DMS 273 treated with DMSO at 0.1 percent for 48 hours (cell line): ENCODE results near the gene GNB1L.

Experiments
- DNase-seq: peaks from one replicate; lab custom pipeline; 2025; lab: John Stamatoyannopoulos, UW

Gene GNB1L

GRCh38 chr22:19807914-19808872 lies 46.5 kb downstream of the GNB1L start:
- no peak for DNase-seq

GRCh38 chr22:19807161-19807913 lies 47.3 kb downstream of the GNB1L start:
- DNase-seq, result no peak

- DNase-seq, result no peak
Measured at GRCh38 chr22:19806213-19807160, 48.2 kb downstream of the GNB1L start.

DNA sequence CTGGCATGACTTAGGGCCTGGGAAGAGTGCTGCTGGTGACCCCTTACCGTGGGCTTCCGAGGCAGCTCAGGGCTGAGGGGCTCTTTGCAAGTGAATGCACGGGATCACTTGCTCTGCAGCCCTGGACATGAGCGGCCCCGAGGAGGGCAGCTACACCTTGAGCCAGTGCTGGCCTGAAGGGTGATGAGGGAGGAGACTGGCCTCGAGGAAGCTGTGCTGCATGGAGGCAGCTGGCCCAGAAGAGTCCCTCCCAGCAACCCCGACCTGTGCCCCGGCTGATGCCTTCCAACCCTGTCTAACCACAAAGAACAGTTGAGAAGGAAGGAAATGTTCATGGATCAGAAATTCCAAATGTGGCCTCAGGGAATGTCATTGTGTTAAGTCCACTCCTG lies 48.9 kb downstream of the GNB1L start:
- no peak for DNase-seq

GRCh38 chr22:19803736-19804267 lies 50.9 kb downstream of the GNB1L start:
- DNase-seq, result no peak

GRCh38 chr22:19802894-19803735 lies 51.6 kb downstream of the GNB1L start:
- no peak for DNase-seq

DNA sequence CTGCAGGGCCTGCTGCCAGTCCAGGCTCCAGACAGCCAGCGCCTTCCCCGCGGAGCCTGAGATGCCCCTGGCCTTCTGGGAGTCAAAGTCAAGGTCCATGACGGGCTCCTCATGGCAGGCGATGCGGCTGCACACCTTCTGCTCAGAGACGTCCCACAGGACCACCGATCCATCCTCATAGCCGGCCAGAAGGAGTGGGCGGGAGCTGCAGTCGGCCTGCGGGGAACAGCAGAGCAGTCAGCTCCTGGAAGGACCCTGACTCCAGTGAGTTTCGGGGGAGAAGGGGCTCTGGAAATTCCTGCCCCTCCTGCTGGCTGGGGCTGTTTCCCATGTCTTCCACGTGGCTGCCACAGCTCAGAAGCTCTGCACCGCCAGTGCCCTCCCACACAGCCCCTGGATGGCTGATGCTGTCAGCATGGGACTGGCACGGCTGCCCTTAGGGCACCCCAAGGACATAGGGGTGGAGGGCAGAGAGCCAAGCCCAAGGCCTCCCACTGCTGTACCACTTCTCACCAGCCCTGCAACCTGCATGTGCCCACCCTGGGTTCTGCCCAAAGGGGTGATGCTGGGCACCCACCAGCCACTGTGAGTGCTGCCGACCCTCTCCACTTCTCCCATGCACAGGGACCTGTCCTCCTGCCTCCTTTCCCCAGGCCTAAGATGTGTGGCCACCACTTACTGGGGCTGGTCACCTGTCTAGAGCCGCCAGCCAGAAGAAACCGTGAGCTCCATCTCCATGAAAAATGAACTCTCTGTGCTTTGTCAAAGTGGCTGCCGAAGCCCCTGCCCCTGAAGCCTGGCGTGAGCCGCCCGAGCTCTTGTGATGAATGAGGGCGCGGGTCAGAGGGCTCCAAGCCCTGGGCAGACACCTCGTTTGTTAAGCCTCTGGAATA lies 52.4 kb downstream of the GNB1L start:
- DNase-seq, result no peak

DNA sequence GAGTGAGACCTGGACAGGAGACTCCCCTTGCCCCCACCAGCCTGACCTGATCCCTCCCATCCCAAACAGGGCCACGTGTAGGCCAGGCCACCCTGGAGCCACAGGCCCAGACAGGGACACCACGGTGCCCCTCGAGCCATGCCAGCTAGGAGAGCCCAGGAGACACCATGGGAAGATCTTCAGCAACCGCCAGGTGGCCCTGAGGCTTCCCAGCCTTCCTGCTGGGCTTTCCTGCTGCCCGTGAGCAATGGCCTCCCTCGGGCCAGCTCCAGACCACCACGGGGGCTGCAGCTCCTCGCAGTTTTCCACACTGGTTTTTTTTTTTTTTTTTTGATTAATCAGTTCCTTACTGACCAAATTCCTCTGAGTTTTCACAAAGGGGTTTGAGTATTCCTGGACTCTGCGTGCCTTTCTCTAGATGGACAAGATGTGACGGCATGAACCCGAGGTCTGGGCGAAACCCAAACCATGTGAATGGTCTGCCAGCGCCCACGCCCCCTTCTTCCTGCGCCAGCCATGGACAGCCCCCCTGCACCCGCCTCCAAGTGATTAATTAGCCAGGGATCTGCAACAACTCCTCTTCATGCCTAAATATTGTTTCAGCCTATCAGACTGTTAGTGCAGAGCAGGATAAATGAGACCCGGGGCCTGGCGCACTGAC lies 53.2 kb downstream of the GNB1L start:
- no peak for DNase-seq

DNA sequence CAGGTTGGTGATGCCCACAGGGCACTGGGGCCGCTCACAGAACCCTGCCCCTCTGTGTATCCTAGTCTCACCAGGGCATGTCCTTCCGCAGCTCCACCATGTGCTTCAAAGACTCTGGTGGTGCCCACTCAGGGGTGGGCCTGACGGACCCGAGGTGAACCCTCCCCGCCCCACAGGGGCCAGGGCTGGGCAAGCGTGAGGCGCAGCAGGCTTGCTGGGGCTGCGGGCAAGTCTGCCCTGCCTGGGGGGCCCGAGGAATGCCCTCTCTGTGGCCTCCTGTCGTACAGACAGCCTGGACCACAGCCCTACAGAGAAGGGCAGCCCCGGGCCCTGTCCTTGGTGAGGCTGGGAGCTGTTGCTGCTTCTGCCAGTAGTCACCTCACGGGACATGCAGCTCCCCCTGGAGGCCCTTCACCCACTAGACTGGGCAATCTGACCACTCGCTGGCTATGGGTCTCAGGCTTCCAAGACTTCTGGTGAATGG lies 53.9 kb downstream of the GNB1L start:
- no peak for DNase-seq

DNA sequence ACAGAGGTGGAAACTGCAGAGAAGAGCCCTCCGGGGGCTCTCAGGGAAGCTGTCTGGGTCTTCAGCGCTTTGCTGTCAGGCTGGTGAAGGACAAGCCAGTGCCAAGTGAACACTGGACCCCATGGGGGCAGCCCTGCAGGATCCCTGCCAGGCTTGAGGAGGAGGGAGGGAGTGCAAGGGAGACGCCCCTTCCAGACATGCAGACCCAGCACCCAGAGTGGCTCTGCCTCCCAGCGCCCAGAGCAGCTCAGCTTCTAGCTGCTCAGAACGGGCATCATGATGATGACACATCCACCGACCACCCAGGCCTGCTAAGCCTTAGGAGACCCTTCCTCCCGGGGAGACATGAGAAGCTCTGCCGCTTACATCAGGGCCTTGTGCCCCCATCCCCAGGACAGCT lies 54.4 kb downstream of the GNB1L start:
- no peak for DNase-seq

DNA sequence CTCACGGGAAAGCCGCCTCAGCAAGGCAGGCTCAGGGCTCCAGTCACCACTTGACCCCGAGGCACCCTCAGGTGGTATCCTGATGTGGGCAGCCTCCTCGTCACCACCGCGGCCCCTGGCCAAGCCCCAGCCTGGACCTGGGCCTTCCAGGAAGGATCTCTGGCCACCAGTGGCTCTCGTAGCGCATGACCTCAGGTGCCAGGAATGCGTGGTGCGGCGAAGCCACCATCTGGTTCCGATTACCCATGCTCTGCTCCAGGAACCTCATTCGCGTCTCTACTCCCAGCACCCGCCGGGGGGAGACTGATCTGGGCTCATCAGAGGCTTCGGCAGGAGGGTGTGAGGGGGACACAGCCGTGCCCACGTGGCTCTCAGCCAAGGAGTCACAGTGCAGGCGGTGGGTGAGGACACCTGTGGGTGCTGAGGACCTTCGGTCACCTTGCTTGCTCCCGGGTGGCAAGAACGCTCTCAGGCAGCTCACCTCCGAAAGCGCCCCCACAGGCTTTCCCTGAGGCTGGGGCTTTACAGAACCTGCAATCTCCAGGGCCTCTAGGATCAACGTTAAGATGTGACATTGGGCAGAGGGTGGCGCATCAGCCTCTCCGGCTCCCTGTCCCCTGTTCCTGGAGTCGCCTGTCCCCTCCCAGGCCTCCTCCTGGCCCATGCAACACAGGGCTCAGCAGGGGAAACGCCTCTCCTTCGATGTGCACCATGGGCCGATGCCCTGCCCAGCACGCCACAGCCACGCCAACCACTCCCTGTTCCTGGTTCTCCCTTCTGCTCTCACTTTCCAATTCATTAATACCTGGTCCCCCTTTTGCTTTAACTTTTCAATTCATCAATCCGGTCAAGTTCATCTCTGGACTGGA lies 55.1 kb downstream of the GNB1L start:
- no peak for DNase-seq

DNA sequence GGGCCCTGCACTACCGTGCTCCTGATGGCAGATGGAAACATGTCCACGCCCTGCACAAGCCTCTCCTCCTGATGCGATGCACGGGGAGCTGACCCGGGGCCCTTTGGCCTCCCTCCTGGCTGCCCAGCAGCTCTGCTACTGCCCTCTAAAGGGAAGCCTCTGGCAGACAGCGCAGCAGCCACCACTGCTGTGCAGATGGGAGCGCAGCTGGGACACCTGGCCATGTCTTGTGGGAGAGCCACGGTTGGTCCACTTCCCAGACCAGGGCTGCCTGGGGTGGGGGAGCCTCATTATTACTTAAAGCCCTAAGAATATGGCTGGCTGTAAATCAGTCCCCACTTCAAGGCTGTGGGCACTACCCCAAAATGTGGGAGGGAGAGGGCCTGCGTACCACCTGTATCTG lies 55.8 kb downstream of the GNB1L start:
- DNase-seq, result no peak

- DNase-seq, result no peak
Measured at GRCh38 chr22:19798003-19798665, 56.5 kb downstream of the GNB1L start.

DNA sequence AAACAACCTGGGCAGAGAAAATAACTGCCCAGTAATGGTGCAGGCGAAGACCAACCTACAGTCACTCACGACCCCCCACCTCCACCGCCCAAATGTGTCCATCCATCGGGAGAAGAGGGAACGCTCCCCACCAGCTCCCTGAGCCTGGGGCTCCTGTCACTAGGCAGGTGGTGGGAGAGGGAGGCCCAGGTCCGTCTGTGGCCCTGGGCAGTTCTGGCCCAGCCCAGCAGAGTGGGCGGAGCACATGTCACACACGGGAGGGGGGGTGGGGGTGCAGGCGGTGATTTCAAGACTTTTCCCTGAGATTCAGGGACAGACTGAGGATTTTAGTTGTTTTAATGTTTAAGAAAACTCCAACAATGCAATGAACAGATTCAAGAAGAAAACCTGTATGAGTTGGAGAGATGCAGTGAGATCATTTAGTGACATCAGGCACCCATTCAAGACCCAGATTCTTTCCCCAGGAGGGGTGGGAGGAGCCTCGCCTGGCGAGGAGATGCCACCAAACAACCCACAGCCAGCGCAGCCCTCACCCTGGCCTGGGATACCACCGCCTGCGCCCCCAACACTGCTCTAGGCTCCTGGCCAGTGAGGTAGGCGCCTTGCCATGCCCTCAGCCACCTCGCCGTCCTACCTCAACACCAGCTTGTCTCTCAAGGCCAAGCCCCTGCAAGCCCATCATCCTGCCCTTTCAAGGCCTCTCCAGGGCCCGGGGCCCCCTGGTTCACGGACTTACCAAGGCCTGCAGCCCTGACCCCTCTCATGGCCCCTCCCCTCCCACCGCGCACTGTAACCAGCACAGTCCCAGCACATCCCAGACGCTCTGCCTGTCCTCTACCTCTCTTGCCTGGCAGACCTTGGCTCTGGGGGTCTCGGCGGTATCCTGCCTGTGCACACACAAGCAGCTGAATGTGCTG lies 57.3 kb downstream of the GNB1L start:
- DNase-seq, result no peak

DNA sequence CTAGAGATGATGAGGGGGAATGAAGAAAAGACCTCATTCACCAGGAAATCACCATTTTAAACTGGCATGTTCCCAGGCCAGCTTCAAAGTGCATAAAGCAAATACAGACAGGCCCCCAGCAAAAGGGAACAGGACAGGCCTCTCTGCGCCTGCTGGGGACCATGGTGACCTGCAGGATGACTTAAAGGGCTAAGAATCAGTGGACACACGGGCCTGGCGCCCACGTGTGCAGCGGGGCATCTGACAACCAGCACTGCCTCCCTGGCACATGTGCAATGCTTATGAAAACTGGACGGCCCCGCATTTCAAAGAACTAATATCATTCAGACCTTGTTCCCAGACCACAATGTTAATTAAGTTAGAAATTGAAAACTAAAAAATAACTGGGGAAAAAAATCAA lies 58.5 kb downstream of the GNB1L start:
- no peak for DNase-seq

DNA sequence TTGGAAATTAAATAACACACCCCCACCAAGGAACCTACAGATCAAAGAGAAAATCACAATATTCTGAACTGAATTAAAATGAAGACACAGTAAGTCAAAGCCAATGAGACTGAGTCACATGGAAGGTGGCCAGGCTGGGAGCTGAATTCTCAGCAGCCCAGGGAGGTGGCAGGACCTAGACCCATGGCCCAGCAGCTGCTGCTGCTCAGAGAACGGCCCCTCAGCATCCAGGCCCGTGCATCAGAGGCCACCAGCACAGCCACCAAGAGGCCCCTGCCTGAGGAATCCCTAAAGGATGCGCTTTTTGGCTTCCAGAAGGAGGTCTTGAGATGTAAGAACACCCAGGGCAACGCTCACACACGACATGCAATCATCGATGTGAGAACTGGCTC lies 59.1 kb downstream of the GNB1L start:
- DNase-seq, result no peak
